ENCODE data around the gene EYS.

EYS gene

GRCh38 chr6:64984948-64985347 is 722.1 kb downstream of the EYS start:
- TF ChIP-seq CTCF (IDR thresholded peaks at IDR 0.05): no peak
- Histone ChIP-seq H3K9me3 (ENCODE audit: control insufficient read depth, low read length) (no peaks in the 10 kb centered on the region), H3K27ac (no peak overlapping the region), H3K9ac (no peak overlapping the region), H3K36me3 (ENCODE audit: control insufficient read depth, insufficient read depth, low read length) (no peaks in the 10 kb centered on the region), H3K27me3 (ENCODE audit: control insufficient read depth, insufficient read depth, low read length) (no peaks in the 10 kb centered on the region), H3K79me2 (no peaks in the 10 kb centered on the region), H2AFZ (no peak overlapping the region), H3K4me1 (no peaks in the 10 kb centered on the region), H3K4me2 (ENCODE audit: low read length) (no peak overlapping the region), H3K4me3 (ENCODE audit: low read depth, low read length) (no peak overlapping the region)

GRCh38 chr6:64983089-64983488 is 723.9 kb downstream of the EYS start:
- no peaks in the 10 kb centered on the region for H3K79me2 ChIP-seq
- TF ChIP-seq CTCF (IDR thresholded peaks at IDR 0.05): no peak
- no peak overlapping the region for H3K27ac ChIP-seq
- no peaks in the 10 kb centered on the region for H3K9me3 ChIP-seq (ENCODE audit: control insufficient read depth, low read length)
- no peak overlapping the region for H3K9ac ChIP-seq
- H3K36me3 ChIP-seq (ENCODE audit: control insufficient read depth, insufficient read depth, low read length): no peaks in the 10 kb centered on the region
- H3K4me1 ChIP-seq: no peaks in the 10 kb centered on the region
- no peaks in the 10 kb centered on the region for H3K27me3 ChIP-seq (ENCODE audit: control insufficient read depth, insufficient read depth, low read length)
- no peak overlapping the region for H2AFZ ChIP-seq
- H3K4me3 ChIP-seq (ENCODE audit: low read depth, low read length): no peak overlapping the region
- no peak overlapping the region for H3K4me2 ChIP-seq (ENCODE audit: low read length)

- H3K4me2 ChIP-seq (ENCODE audit: low read length): no peak overlapping the region
- no peaks in the 10 kb centered on the region for H3K79me2 ChIP-seq
- H3K4me1 ChIP-seq: no peaks in the 10 kb centered on the region
- no peaks in the 10 kb centered on the region for H3K27me3 ChIP-seq (ENCODE audit: control insufficient read depth, insufficient read depth, low read length)
- no peaks in the 10 kb centered on the region for H3K9me3 ChIP-seq (ENCODE audit: control insufficient read depth, low read length)
- H3K36me3 ChIP-seq (ENCODE audit: control insufficient read depth, insufficient read depth, low read length): no peaks in the 10 kb centered on the region
- H3K9ac ChIP-seq: no peak overlapping the region
- no peak for TF ChIP-seq CTCF (IDR thresholded peaks at IDR 0.05)
- H3K4me3 ChIP-seq (ENCODE audit: low read depth, low read length): no peak overlapping the region
- no peak overlapping the region for H2AFZ ChIP-seq
- H3K27ac ChIP-seq: no peak overlapping the region
Observed at GRCh38 chr6:64973142-64973541, 733.9 kb downstream of the EYS start.

- Histone ChIP-seq H2AFZ (no peak overlapping the region), H3K4me3 (ENCODE audit: low read depth, low read length) (no peak overlapping the region), H3K9ac (no peak overlapping the region), H3K9me3 (ENCODE audit: control insufficient read depth, low read length) (no peaks in the 10 kb centered on the region), H3K27me3 (ENCODE audit: control insufficient read depth, insufficient read depth, low read length) (no peaks in the 10 kb centered on the region), H3K27ac (no peak overlapping the region), H3K4me2 (ENCODE audit: low read length) (no peak overlapping the region), H3K79me2 (no peaks in the 10 kb centered on the region), H3K4me1 (no peaks in the 10 kb centered on the region), H3K36me3 (ENCODE audit: control insufficient read depth, insufficient read depth, low read length) (no peaks in the 10 kb centered on the region)
- TF ChIP-seq CTCF (IDR thresholded peaks at IDR 0.05): no peak
Observed at GRCh38 chr6:64969139-64969538, 737.9 kb downstream of the EYS start.

GRCh38 chr6:64955435-64955848 is 751.6 kb downstream of the EYS start:
- no peak overlapping the region for H3K4me2 ChIP-seq (ENCODE audit: low read length)
- no peaks in the 10 kb centered on the region for H3K27me3 ChIP-seq (ENCODE audit: control insufficient read depth, insufficient read depth, low read length)
- H3K36me3 ChIP-seq (ENCODE audit: control insufficient read depth, insufficient read depth, low read length): no peaks in the 10 kb centered on the region
- H3K4me3 ChIP-seq (ENCODE audit: low read depth, low read length): no peak overlapping the region
- no peak for TF ChIP-seq CTCF (IDR thresholded peaks at IDR 0.05)
- H2AFZ ChIP-seq: no peak overlapping the region
- no peak overlapping the region for H3K9ac ChIP-seq
- H3K27ac ChIP-seq: no peak overlapping the region
- H3K79me2 ChIP-seq: no peaks in the 10 kb centered on the region
- H3K4me1 ChIP-seq: no peaks in the 10 kb centered on the region
- H3K9me3 ChIP-seq (ENCODE audit: control insufficient read depth, low read length): no peaks in the 10 kb centered on the region

Data from parathyroid adenoma (tissue), 2 donors.